Natural killer cell treated with Interleukin-12 subunit alpha and Interleukin-12 subunit beta and Interleukin-15 and Interleukin-18, amount 100 ng/mL, for 72 hours (primary cell): ENCODE data around the gene DCLK1. TPM values are rescaled to one million over a fixed set of nuclear protein-coding genes. Genes with fewer than 3 reads are reported as not detected.
"Not testable (repeated sequence)": the region's sequence is repeated elsewhere in the genome, so short reads cannot be mapped to it uniquely, and the experiment has no call there.

Experiments used
- ATAC-seq, 2 donors: fragments of 150-1000 bp; cut with Tn5 transposase in 1 of 2; sonication (Bioruptor Pico), chemical (Tn5 transposase) in 1 of 2; 2 replicates each; pipeline ENCODE4 v1.10.0; 2021
- DNase-seq: peaks from one replicate; pipeline ENCODE4 v3.0.0; 2022; ENCODE audit warnings: low spot score
- H3K27ac Mint-ChIP-seq, 2 donors: 1 replicate in 1 of 2; 2 replicates in 1 of 2; pipeline ENCODE4 v1.8.0; 2022; ENCODE audit warnings: mixed read lengths in 2 of 2, mild to moderate bottlenecking in 1 of 2, moderate library complexity in 1 of 2
- H3K27me3 Mint-ChIP-seq, 2 donors: 1 replicate in 1 of 2; 2 replicates in 1 of 2; pipeline ENCODE4 v1.8.0; 2022; ENCODE audit warnings: mixed read lengths in 2 of 2
- H3K36me3 Mint-ChIP-seq: one replicate; pipeline ENCODE4 v1.8.0; 2022; ENCODE audit warnings: mixed read lengths
- H3K4me1 Mint-ChIP-seq, 2 donors: 1 replicate in 1 of 2; 2 replicates in 1 of 2; pipeline ENCODE4 v1.8.0; 2022; ENCODE audit warnings: low read depth in 2 of 2, mixed read lengths in 2 of 2, mild to moderate bottlenecking in 1 of 2
- H3K4me3 Mint-ChIP-seq: one replicate; pipeline ENCODE4 v1.8.0; 2022; ENCODE audit warnings: mixed read lengths
- H3K9me3 Mint-ChIP-seq: 2 replicates; pipeline ENCODE4 v1.8.0; 2022; ENCODE audit warnings: mixed read lengths
- total RNA-seq, 2 donors: library from RNA; stranded (reverse); gene quantifications; one replicate each; pipeline ENCODE4 v1.2.3, GENCODE V29; 2022

Gene DCLK1
- total RNA-seq, 2 donors from 2014 or later = not detected

DNA sequence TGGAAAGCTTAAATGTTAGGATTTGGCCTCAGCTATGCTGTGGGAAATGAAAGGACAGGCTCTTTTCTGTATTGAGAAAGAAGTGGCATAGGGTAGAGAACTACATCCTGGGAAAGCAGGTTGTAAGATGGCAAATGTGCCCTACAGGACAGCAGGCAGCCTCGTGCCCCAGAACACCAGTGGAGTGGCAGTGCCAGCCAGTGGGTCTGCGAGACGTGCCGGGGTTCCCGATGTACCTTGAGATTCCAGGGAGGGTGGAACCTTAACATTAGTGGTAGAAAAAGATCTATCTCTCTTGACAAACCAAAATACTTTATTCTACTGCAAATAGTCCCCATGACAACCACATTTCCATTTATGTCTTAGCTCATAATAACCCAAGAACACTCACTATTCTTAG, 42.7 kb downstream of the DCLK1 start:
- ATAC-seq (no peak), DNase-seq (no peak)
- H3K36me3 Mint-ChIP-seq = peaks cover 8% of the 10 kb centered on the region
- peaks cover 28% of the 10 kb centered on the region for H3K9me3 Mint-ChIP-seq
- H3K27ac Mint-ChIP-seq = no peak overlapping the region
- H3K27me3 Mint-ChIP-seq = no peaks in the 10 kb centered on the region
- no peaks in the 10 kb centered on the region for H3K4me1 Mint-ChIP-seq
- H3K4me3 Mint-ChIP-seq = no peak overlapping the region

DNA sequence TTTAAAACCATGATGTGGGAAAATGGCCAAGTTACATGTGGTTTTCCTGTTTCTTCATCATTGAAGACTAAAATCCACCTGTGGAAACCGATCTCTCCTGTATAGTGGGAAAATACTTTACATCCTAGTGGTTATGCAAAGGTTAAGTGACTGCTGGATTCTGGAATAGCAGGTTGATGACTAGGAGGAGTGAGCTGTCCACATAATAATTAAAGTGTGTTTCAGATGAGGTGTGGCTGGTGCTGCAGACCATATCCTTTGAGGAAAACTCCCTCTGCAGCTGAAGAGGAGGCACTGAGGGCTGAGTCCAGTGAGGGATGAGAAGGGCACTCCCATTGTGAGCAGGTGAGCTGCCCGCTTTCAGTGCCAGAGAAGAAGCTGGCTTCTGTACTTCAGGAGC, 43.2 kb downstream of the DCLK1 start:
- H3K9me3 Mint-ChIP-seq = peaks cover 28% of the 10 kb centered on the region
- ATAC-seq (no peak), DNase-seq (no peak)
- no peaks in the 10 kb centered on the region for H3K27me3 Mint-ChIP-seq
- no peak overlapping the region for H3K4me3 Mint-ChIP-seq
- peaks cover 8% of the 10 kb centered on the region for H3K36me3 Mint-ChIP-seq
- no peaks in the 10 kb centered on the region for H3K4me1 Mint-ChIP-seq
- no peak overlapping the region for H3K27ac Mint-ChIP-seq

DNA sequence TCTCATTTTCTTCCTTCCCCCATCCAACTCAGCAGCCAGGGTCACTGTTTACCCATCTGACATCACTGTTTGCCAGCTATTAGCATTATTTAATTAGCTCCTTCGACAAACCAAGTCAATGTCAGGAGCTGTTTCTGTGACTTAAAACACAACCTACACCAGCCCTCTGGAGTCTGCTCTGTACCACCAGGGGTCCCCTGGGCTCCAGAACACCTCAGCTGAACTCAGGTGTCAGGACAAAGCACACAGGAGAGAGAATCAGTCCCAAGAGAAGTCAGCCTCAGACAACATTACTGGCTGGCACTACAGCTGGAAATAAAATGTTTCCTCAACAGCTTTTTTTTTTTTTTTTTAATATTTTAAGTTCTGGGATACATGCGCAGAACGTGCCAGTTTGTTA, 45.1 kb downstream of the DCLK1 start:
- no peak for ATAC-seq
- no peaks in the 10 kb centered on the region for H3K27me3 Mint-ChIP-seq

DNA sequence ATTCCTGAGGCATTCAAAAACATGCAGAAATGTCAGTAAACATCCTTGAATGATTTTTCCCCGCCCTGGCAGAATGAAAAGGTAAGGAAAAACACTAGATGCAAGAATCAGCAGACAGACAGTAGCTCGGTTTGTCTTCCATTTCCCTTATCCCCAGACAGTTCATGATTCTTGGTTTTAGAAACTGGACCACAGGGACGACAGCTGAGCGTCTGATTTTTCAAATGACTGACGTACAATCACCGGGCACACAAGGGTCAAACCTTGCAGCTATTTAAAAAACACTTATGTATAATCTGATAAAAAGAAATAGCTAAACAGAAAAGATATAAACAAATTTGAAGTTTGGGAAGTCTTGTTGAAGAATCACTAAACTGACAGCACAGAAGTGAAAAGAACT, 47.1 kb downstream of the DCLK1 start:
- ATAC-seq (no peak), DNase-seq (no peak)
- no peaks in the 10 kb centered on the region for H3K36me3 Mint-ChIP-seq
- no peaks in the 10 kb centered on the region for H3K27me3 Mint-ChIP-seq
- no peaks in the 10 kb centered on the region for H3K4me1 Mint-ChIP-seq
- H3K4me3 Mint-ChIP-seq = no peak overlapping the region
- H3K9me3 Mint-ChIP-seq = peaks cover 17% of the 10 kb centered on the region
- H3K27ac Mint-ChIP-seq = no peak overlapping the region

More for the DNA sequence above, 45.1 kb downstream of the DCLK1 start:
- no peak overlapping the region for H3K27ac Mint-ChIP-seq
- no peaks in the 10 kb centered on the region for H3K4me1 Mint-ChIP-seq
- peaks cover 4% of the 10 kb centered on the region for H3K36me3 Mint-ChIP-seq
- no peak for DNase-seq
- H3K4me3 Mint-ChIP-seq = no peak overlapping the region
- peaks cover 20% of the 10 kb centered on the region for H3K9me3 Mint-ChIP-seq

DNA sequence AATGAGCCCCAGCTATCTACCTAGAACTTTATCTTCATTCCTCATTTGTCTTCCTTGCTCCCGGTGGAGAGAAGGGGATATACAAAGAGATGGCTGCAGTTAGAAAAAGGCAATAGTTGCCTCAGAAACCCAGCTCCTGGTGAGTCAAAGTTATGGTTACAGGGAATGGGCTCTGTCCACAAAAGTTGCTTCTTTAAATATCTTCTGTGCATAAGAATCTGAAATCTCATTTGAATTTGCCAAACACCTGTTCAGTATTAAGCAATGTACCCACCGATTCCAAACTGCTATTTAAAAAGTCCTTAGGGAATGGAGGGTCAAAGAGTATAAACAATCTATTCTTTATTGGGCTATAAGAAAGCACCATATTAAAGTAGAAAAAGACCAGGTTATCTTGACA, 48.4 kb downstream of the DCLK1 start:
- Mint-ChIP-seq H3K9me3 (peaks cover 13% of the 10 kb centered on the region), H3K36me3 (no peaks in the 10 kb centered on the region), H3K4me3 (no peak overlapping the region), H3K27ac (no peak overlapping the region), H3K4me1 (no peaks in the 10 kb centered on the region), H3K27me3 (no peaks in the 10 kb centered on the region)
- DNase-seq (no peak), ATAC-seq (no peak)

DNA sequence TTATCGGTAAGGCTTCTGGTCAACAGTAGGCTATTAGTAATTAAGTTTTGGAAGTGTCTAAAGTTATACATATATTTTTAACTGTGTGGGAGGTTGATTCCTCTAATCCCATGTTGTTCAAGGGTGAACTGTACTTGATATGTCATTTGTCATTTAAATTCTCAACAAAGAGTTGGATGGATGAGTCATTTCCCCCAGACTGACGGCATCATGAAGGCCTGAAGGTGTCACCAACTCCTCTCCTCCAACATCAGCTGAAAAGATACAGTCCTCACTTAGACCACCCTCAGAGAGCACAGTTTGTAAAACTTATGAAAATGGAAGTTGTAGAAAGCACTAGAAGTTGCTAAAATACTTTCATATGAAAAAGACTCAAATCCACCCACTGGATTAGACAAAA, 48.8 kb downstream of the DCLK1 start:
- no peak for DNase-seq
- Mint-ChIP-seq H3K36me3 (no peaks in the 10 kb centered on the region), H3K4me1 (no peaks in the 10 kb centered on the region), H3K27ac (no peak overlapping the region), H3K27me3 (no peaks in the 10 kb centered on the region), H3K4me3 (no peak overlapping the region), H3K9me3 (peaks cover 12% of the 10 kb centered on the region)
- ATAC-seq = no peak

DNA sequence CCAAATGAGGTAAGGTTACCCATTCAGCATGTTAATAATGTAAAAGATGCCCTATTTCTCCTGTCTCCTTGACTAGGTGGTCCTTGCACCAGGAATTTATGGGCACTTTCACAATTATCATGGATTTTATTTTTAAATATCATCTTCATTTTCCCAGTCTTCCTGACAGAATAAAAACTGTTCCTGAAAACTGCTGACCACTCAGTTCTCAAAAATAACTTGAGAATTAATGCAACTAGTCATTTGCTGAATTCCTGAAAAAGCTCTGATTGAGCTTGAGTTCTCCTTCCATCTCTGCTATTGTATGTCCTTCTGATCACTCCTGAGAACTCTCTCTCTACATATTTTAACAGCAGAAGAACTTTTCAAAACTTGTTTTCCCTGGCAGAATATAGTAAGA, 55.0 kb downstream of the DCLK1 start:
- ATAC-seq (no peak), DNase-seq (no peak)
- Mint-ChIP-seq H3K4me1 (no peaks in the 10 kb centered on the region), H3K9me3 (peaks cover 13% of the 10 kb centered on the region), H3K27me3 (no peaks in the 10 kb centered on the region), H3K36me3 (no peaks in the 10 kb centered on the region), H3K27ac (no peak overlapping the region), H3K4me3 (no peak overlapping the region)

DNA sequence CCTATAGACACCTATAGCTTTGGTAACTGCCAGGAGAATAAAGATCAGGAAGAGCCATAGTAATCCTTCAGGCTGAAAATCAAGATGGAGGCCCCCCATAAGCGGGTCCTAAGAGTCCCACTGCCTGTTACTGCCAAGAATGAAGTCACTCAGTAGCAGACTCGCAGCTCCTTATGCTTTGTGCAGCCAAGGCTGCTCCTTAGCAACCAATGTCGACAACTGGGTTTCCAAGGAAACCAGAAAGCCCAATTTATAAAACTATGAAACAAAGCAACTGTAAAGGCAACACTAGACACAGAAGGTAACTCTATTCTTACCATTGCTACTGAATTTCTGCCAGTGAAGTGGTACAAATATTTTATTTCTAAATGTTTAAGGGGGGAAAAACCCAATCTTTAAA, 56.5 kb downstream of the DCLK1 start:
- H3K27ac Mint-ChIP-seq = no peak overlapping the region
- no peaks in the 10 kb centered on the region for H3K4me1 Mint-ChIP-seq
- ATAC-seq = no peak
- no peaks in the 10 kb centered on the region for H3K27me3 Mint-ChIP-seq
- DNase-seq = no peak
- H3K36me3 Mint-ChIP-seq = no peaks in the 10 kb centered on the region
- H3K9me3 Mint-ChIP-seq = peaks cover 10% of the 10 kb centered on the region
- H3K4me3 Mint-ChIP-seq = no peak overlapping the region

DNA sequence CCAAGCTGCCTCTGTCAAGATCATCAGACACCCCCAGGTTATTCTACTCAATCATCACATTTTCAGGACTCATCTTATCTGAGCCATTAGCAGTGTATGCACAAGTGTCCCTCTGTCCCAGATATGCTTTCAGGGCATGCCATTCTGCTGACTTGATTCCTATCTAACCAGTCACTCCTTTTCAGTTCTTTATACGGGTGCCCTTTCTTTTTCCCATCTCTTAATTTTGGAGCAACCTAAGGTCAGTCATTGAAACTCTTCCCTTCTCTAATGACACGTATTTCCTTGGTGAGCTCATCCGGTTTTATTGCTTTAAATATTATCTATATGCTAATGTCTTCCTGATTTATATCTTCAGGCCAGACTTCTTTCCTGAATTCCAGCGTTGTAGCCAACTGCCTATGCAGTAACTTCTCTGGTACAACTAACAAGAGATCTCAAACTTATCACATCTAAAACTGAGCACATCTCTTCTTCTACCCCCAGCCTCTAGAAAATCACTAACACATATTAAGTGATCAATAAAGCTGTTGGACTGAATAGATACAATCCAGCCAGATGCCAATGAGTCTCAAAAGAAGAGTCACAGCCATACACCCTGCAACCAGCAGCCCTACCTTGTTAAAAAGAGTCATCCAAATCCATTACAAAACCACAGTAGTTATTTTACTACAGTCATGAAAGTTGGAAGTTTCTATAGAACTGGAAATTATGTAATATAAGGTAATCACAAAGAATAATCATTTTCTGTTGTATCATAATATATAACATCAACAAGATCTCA, 58.8 kb downstream of the DCLK1 start:
- DNase-seq = no peak
- Mint-ChIP-seq H3K36me3 (no peaks in the 10 kb centered on the region), H3K27ac (no peak overlapping the region), H3K4me3 (no peak overlapping the region), H3K4me1 (no peaks in the 10 kb centered on the region), H3K27me3 (no peaks in the 10 kb centered on the region), H3K9me3 (peaks cover 15% of the 10 kb centered on the region)
- no peak for ATAC-seq

DNA sequence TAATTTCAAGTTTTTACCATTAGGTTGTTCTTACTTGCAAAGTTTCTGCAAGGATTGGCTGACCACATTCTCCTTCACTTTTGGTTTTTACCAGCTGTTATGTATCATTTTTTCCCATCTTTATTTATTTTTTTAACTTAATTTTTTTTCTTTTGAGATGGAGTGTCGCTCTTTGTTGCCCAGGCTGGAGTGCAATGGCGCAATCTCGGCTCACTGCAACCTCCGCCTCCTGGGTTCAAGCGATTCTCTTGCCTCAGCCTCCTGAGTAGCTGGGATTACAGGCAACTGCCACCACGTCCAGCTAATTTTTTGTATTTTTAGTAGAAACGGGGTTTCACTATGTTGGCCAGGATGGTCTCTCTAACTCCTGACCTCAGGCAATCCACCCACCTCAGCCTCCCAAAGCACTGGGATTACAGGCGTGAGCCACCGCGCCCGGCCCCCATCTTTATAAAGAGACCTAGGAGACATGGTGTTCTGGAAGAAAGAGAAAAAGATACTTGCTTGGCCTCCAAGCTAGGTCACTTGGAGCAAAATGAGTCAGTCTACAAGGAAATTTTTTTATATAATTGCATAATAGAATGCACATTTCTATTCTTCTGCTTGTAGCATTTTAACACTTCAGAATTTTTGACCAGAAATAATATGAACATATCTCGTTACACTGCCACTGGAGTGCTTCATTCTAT, 60.5 kb downstream of the DCLK1 start:
- not testable (repeated sequence) for H3K27ac Mint-ChIP-seq, ATAC-seq, H3K27me3 Mint-ChIP-seq, DNase-seq, H3K4me3 Mint-ChIP-seq, H3K36me3 Mint-ChIP-seq, H3K4me1 Mint-ChIP-seq
- H3K9me3 Mint-ChIP-seq = peaks cover 19% of the 10 kb centered on the region

DNA sequence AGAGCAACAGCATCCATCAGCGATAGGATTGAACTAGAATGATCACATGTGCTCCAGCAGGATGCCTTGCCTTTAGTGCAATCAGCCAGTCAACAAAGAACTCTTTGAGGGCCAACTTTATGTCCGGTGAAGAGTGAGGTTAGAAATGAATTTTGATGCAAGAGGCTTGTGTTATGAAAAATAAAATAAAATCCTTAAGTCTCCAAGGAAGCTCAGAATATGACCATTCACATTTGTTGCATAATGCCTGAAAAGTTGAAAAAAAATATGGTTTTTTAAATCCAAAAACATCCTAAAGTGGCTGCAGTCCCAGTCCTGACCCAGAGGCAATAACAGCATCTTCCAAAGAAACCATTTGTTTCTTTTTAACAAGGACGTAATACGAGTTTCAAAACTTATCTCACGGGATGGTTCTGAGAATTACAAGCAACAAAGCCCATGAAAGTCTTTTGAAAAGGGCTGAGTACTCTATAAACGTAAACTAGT, 61.3 kb downstream of the DCLK1 start:
- Mint-ChIP-seq H3K9me3 (peaks cover 16% of the 10 kb centered on the region), H3K27me3 (no peaks in the 10 kb centered on the region), H3K4me3 (no peak overlapping the region), H3K27ac (no peak overlapping the region), H3K4me1 (no peaks in the 10 kb centered on the region), H3K36me3 (no peaks in the 10 kb centered on the region)
- ATAC-seq (no peak), DNase-seq (no peak)

DNA sequence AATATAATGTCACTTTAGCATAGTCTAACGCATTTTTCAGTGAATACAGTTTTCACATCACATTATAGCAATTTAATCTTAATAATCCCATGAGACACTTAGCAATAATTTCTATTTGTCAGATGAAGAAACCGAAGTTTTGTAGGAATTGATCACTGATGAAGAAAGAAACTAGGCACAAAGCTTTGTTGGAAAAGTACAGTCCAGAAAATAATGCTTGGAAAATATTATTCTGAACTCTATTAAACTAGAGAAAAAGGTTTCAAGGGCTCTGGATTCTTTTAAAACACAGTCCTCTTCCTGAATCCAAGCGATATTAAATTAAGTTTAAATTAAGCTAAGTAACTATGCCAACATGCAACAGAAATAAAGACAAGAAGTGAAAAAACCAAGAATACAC, 62.2 kb downstream of the DCLK1 start:
- Mint-ChIP-seq H3K4me1 (no peaks in the 10 kb centered on the region), H3K9me3 (peaks cover 13% of the 10 kb centered on the region), H3K27ac (no peak overlapping the region)

DNA sequence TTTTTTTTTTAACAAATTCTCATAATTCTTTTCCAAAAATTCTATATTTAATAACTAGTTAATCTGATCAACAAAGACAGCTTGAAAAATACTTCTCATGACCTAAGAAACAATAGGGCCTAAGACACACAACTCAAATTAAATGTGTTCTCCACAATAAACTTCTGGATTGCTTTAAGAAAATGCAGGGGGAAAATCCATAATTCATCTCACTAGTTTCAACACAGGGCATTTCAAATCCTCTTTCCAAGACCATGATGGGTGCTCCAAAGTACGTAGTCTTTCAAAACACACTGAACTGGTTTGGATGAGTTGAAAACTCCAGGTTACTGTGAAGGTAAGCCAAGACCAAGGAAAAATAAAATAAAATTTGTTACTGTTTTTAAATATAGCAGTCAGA, 62.6 kb downstream of the DCLK1 start:
- Mint-ChIP-seq H3K4me3 (no peak overlapping the region), H3K27ac (no peak overlapping the region), H3K36me3 (no peaks in the 10 kb centered on the region), H3K9me3 (peaks cover 13% of the 10 kb centered on the region), H3K27me3 (no peaks in the 10 kb centered on the region), H3K4me1 (no peaks in the 10 kb centered on the region)
- DNase-seq (no peak), ATAC-seq (no peak)

More for the DNA sequence above, 62.2 kb downstream of the DCLK1 start:
- H3K36me3 Mint-ChIP-seq = no peaks in the 10 kb centered on the region
- ATAC-seq = no peak
- H3K4me3 Mint-ChIP-seq = no peak overlapping the region
- no peaks in the 10 kb centered on the region for H3K27me3 Mint-ChIP-seq
- no peak for DNase-seq

DNA sequence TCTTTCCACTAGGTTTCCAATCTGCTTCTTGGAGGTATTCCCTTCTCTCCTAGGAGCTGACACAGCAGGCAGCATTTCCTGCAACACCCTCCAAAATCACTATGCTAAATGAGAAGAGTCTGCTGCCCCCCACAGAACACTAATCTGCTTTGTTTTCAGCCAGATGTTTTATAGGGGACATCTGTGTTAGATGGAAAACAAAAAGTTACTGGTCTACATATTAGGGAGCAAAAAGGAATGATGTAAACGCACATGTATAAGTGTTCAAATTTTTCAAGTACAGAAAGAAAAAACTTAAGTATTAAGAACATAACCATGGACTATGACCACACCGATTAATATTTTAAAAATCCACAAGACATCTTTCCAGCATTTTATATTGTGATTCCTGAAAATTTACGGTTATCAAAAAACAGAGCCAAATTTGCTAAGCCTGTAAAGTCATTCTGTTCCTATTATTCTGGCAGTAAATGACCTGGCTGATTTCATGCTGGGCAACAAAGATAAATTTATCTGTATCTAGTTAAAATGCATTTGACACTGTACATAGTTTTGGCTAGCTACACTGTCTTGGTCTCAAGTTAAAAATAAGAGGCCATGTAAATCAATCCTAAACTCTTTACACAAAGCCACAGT, 63.3 kb downstream of the DCLK1 start:
- Mint-ChIP-seq H3K27ac (no peak overlapping the region), H3K27me3 (no peaks in the 10 kb centered on the region), H3K36me3 (no peaks in the 10 kb centered on the region), H3K4me3 (no peak overlapping the region), H3K4me1 (no peaks in the 10 kb centered on the region), H3K9me3 (peaks cover 13% of the 10 kb centered on the region)
- ATAC-seq (no peak), DNase-seq (no peak)
